GM18951 (cell line): Measurements from ENCODE around the gene KIF22.

Source experiments
- POLR2A ChIP-seq: IDR thresholded peaks from 4 replicates; pipeline ENCODE4 v1.6.1; 2011; ENCODE audit warnings: mild to moderate bottlenecking; ENCODE audit not compliant: insufficient read length, insufficient read depth; ENCODE audit errors: extremely low read depth
- in situ Hi-C: fragments of 300-500 bp; cut with MboI; formaldehyde crosslinking; loops from one replicate; pipeline ENCODE4 v1.12.0; 2022; ENCODE audit warnings: low sequenced_read_pairs, mixed read lengths, inconsistent platforms; ENCODE audit not compliant: unreplicated experiment

KIF22 gene

GRCh38 chr16:29802416-29802935, 11.9 kb downstream of the KIF22 start:
- in situ Hi-C loops: no loop called here
- TF ChIP-seq POLR2A: no peak

DNA sequence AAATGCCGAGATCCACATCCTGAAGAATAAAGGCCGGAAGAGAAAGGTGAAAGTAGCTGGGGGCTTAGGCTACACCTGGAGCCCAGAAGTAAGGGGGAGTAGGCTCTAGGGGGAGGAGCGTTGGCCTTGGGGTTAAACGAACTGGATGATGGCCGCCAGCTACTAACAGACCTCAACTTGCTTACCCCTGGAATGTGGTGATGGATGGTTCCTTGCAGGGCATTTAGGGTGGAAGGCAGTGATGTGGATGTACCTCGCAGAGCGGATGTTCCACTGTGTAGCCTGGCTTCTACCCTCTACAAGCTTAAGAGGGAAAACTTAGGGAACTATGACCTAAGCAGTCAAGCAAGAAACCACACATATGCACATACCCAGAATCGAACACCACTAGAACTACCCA, 13.5 kb downstream of the KIF22 start:
- TF ChIP-seq POLR2A: no peak
- in situ Hi-C loops: no loop called here

GRCh38 chr16:29804455-29805231, 14.1 kb downstream of the KIF22 start:
- TF ChIP-seq POLR2A: no peak
- in situ Hi-C loops: no loop called here

DNA sequence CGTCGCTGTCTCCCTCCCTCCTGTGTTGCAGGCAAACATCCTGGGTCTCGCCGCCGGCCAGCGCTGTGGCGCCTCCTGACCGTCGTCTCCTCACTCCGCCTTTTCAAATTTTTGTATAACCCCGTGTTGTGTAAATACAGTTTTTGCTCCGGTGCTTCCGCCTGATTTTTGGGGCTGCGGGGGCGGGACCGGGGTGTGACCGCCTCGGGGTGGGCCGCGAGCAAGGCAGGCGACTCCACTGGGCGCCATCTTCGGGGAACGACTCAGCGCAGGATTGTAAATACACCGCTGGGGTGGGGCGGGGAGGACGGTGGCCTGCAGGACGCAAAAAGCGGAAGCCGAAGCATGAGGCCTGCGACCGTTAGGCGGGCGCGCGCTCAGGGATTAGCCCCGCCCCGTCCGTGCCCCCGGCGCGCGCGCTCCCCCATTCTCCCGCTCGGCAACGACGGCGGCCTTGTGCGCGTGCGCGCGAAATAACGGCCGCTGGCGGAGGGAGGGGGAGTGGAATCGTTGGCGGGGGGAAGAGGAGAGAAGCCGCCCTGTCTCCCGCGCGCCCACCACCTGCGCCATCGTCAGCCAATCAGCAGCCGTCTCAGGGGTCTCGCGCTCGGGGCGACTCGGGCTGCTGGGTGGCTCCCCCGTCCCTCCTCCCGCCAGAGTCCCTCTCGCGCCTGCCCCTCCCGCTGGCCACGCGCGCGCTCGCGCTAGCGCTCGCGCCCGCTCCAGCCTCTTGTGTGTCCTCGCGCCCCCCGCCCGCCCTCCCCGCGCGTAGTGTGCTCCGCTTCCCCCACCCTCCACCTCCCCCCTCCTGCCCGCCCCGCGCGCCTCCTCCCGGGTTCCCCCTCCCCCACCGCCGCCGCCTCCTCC, 14.9 kb downstream of the KIF22 start:
- in situ Hi-C loops: no loop called here

GRCh38 chr16:29806099-29806579, 15.6 kb downstream of the KIF22 start, which contains the start of gene MAZ:
Gene MAZ, plus strand, starts transcription at chr16:29806529. Its CDS starts 173 bp downstream, at chr16:29806702.
- TF ChIP-seq POLR2A: no peak
- in situ Hi-C loops: no loop called here

More for the DNA sequence above, 14.9 kb downstream of the KIF22 start:
- TF ChIP-seq POLR2A: peak; percentile 81

DNA sequence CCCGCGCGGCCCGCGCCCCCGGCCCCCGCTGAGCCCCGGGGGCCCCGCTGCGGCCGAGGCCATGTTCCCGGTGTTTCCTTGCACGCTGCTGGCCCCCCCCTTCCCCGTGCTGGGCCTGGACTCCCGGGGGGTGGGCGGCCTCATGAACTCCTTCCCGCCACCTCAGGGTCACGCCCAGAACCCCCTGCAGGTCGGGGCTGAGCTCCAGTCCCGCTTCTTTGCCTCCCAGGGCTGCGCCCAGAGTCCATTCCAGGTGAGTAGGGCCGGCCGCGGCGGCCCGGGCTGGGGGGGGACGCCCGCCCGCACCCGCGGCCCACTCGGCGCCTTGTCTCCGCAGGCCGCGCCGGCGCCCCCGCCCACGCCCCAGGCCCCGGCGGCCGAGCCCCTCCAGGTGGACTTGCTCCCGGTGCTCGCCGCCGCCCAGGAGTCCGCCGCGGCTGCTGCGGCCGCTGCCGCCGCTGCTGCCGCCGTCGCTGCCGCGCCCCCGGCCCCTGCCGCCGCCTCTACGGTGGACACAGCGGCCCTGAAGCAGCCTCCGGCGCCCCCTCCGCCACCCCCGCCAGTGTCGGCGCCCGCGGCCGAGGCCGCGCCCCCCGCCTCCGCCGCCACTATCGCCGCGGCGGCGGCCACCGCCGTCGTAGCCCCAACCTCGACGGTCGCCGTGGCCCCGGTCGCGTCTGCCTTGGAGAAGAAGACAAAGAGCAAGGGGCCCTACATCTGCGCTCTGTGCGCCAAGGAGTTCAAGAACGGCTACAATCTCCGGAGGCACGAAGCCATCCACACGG, 16.3 kb downstream of the KIF22 start:
- TF ChIP-seq POLR2A: peak; percentile 53
- in situ Hi-C loops: no loop called here

- in situ Hi-C loops: no loop called here
These were observed 17.1 kb downstream of the KIF22 start for GRCh38 chr16:29807426-29808218.

DNA sequence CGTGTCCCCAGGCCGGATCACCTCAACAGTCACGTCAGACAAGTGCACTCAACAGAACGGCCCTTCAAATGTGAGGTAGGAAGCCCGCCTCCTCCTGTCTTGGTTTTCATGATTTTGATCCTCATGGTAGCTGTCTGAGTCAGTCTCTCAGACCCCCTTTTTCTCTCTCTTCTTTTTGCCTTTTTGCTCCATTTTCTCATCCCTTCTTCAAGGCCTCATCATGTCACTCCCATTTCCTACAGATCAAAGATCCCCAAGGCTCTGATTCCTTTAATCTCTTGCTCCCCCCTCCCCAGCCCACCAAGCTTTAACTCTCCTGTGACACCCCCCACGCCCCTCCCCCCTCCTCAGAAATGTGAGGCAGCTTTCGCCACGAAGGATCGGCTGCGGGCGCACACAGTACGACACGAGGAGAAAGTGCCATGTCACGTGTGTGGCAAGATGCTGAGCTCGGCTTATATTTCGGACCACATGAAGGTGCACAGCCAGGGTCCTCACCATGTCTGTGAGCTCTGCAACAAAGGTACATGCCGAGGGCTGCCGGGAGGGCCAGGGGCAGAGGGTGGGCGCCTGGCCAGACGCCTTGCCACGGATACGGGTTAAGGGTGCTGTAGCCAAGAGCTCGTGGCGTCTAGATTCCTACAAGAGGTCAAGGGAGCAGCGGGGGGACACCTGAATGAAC, 17.8 kb downstream of the KIF22 start:
- TF ChIP-seq POLR2A: no peak
- in situ Hi-C loops: no loop called here

More at GRCh38 chr16:29807426-29808218, 17.1 kb downstream of the KIF22 start:
- TF ChIP-seq POLR2A: peak; percentile 60

DNA sequence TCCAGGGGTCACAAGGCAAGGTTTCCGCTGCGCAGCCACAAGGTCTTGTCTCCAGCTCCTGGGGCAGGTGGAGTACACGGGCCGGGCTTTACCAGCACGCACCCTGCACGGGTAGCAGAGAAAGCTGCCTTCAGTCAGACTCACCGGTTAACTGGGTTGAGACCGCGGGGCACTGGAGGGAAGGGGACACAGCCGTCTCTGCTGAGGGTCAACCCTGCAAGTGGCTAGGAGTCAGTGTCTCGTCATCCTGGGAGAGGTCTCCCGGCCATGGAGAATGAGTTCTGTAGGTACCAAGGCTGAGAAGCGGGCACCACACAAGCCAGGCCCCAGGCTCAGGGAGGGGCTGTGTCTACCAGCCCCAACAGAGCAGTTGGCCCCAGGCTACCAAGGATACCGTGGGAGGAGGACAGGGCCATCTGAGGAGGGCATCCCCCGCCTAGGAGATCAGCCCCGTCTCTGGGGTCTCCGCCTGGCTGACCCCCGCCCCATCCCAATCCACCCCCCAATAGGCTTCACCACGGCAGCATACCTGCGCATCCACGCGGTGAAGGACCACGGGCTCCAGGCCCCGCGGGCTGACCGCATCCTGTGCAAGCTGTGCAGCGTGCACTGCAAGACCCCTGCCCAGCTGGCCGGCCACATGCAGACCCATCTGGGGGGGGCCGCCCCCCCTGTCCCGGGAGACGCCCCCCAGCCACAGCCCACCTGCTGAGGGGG, 18.6 kb downstream of the KIF22 start:
- in situ Hi-C loops: no loop called here
- TF ChIP-seq POLR2A: no peak

DNA sequence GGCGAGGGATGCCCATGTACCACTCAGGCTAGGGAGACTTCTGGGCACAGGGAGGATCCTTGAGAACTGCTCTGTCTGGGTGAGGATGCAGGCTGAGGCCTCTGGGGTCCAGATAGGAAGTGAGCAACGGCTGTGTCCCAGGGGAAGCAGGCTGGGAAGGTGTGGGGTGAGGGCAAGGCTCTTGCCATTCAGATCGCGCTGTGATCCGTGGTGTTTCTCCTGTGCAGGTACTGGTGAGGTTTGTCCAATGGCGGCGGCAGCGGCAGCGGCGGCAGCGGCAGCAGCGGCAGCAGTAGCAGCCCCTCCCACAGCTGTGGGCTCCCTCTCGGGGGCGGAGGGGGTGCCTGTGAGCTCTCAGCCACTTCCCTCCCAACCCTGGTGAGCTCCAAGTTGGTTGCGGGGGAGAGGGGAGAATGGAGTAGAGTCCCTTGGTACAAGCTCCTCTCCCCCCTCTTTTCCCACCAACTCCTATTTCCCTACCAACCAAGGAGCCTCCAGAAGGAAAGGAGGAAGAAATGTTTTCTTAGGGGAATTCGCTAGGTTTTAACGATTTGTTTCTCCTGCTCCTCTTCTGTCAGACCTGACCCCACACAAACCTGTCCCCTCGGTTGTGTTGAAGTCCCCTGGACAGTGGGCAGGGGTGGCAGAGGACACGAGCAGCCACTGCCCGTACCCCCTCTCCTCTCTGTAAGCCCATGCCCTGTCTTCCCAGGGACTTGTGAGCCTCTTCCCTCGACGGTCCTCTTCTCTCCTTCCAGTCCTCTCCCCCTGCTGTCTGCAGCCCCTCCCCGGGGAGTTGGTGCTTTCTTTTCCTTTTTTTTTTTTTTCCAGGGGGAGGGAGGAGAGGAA, 19.5 kb downstream of the KIF22 start:
- in situ Hi-C loops: no loop called here
- TF ChIP-seq POLR2A: no peak
